ENCODE measurements around the gene METRNL.

- TF ChIP-seq CTCF (IDR thresholded peaks at IDR 0.05; ENCODE audit: low read length), result no peak
- TF ChIP-seq EZH2 (optimal IDR thresholded peaks at IDR 0.05; ENCODE audit: low read depth, low read length), result no peak
- no peak for TF ChIP-seq EZH2phosphoT487 (IDR thresholded peaks at IDR 0.05; ENCODE audit: low read length)
Observed at GRCh38 chr17:83084214-83084613, 4.8 kb downstream of the METRNL start.

Measured in MM.1S (cell line).